Measurements from ENCODE around the gene BTBD7. TPM values are rescaled to one million over a fixed set of nuclear protein-coding genes. Genes with fewer than 3 reads are reported as not detected.

The BTBD7 gene
- total and polyA plus RNA-seq, 4 donors: 7.8 to 47.7 (median 19.4) TPM

GRCh38 chr14:93305725-93306418, 27.0 kb downstream of the BTBD7 start:
- Histone ChIP-seq H3K27me3 (ENCODE audit: control insufficient read depth in 3 of 3, insufficient read depth in 3 of 3, low read length in 2 of 3) (no peaks in the 10 kb centered on the region), H3K9ac (ENCODE audit: insufficient read depth in 1 of 2, low read length in 2 of 2) (no peak overlapping the region), H3K9me3 (ENCODE audit: control insufficient read depth in 4 of 4, insufficient read depth in 3 of 4, low read length in 3 of 4) (no peaks in the 10 kb centered on the region), H3K4me3 (no peak overlapping the region), H3K36me3 (ENCODE audit: control insufficient read depth in 4 of 4, insufficient read depth in 4 of 4, low read length in 4 of 4) (peaks cover 0 to 2% (median 0%) of the 10 kb centered on the region in 4 donors), H3K27ac (ENCODE audit: low read depth in 1 of 2, low read length in 1 of 2) (no peak overlapping the region), H3K4me1 (ENCODE audit: control insufficient read depth in 5 of 5, insufficient read depth in 5 of 5, low read length in 5 of 5) (peaks cover 0 to 13% (median 0%) of the 10 kb centered on the region in 5 donors)
- no peak for ATAC-seq (ENCODE audit: insufficient read depth, low FRiP score)
- DNase-seq: no peak
- no peak for TF ChIP-seq CTCF (IDR thresholded peaks at IDR 0.05; ENCODE audit: control extremely low read depth, extremely low read depth)
- WGBS, 2 donors: 69% methylated on average over 6 of the region's 6 CpGs

GRCh38 chr14:93304771-93305170, 28.1 kb downstream of the BTBD7 start:
- DNase-seq: no peak
- H3K27ac ChIP-seq (ENCODE audit: low read depth in 1 of 2, low read length in 1 of 2): no peak overlapping the region
- no peak overlapping the region for H3K9ac ChIP-seq (ENCODE audit: insufficient read depth in 1 of 2, low read length in 2 of 2)
- WGBS, 2 donors: 97% methylated on average over 1 of the region's 1 CpG
- TF ChIP-seq CTCF (IDR thresholded peaks at IDR 0.05; ENCODE audit: control extremely low read depth, extremely low read depth): no peak
- no peaks in the 10 kb centered on the region for H3K9me3 ChIP-seq (ENCODE audit: control insufficient read depth in 4 of 4, insufficient read depth in 3 of 4, low read length in 3 of 4)
- no peak for ATAC-seq (ENCODE audit: insufficient read depth, low FRiP score)
- no peaks in the 10 kb centered on the region for H3K27me3 ChIP-seq (ENCODE audit: control insufficient read depth in 3 of 3, insufficient read depth in 3 of 3, low read length in 2 of 3)
- peaks cover 0 to 2% (median 0%) of the 10 kb centered on the region in 4 donors for H3K36me3 ChIP-seq (ENCODE audit: control insufficient read depth in 4 of 4, insufficient read depth in 4 of 4, low read length in 4 of 4)
- H3K4me1 ChIP-seq (ENCODE audit: control insufficient read depth in 5 of 5, insufficient read depth in 5 of 5, low read length in 5 of 5): peaks cover 0 to 14% (median 0%) of the 10 kb centered on the region in 5 donors
- no peak overlapping the region for H3K4me3 ChIP-seq

GRCh38 chr14:93303659-93304058, 29.2 kb downstream of the BTBD7 start:
- H3K4me1 ChIP-seq (ENCODE audit: control insufficient read depth in 5 of 5, insufficient read depth in 5 of 5, low read length in 5 of 5): peaks cover 0 to 22% (median 0%) of the 10 kb centered on the region in 5 donors
- ATAC-seq (ENCODE audit: insufficient read depth, low FRiP score) (no peak), DNase-seq (no peak)
- no peak for TF ChIP-seq CTCF (IDR thresholded peaks at IDR 0.05; ENCODE audit: control extremely low read depth, extremely low read depth)
- peaks cover 0 to 2% (median 0%) of the 10 kb centered on the region in 4 donors for H3K36me3 ChIP-seq (ENCODE audit: control insufficient read depth in 4 of 4, insufficient read depth in 4 of 4, low read length in 4 of 4)
- WGBS, 2 donors: 62 to 75% methylated on average over 3 of the region's 3 CpGs
- no peak overlapping the region for H3K4me3 ChIP-seq
- no peaks in the 10 kb centered on the region for H3K27me3 ChIP-seq (ENCODE audit: control insufficient read depth in 3 of 3, insufficient read depth in 3 of 3, low read length in 2 of 3)
- H3K9ac ChIP-seq (ENCODE audit: insufficient read depth in 1 of 2, low read length in 2 of 2): no peak overlapping the region
- no peaks in the 10 kb centered on the region for H3K9me3 ChIP-seq (ENCODE audit: control insufficient read depth in 4 of 4, insufficient read depth in 3 of 4, low read length in 3 of 4)
- no peak overlapping the region for H3K27ac ChIP-seq (ENCODE audit: low read depth in 1 of 2, low read length in 1 of 2)

All from lung (tissue), 12 donors.